H9 (cell line): ENCODE results near the gene MAOA. TPM values are rescaled to one million over a fixed set of nuclear protein-coding genes. Genes with fewer than 3 reads are reported as not detected.

Source experiments
- DNase-seq: peaks from one replicate; pipeline ENCODE4 v3.0.0-alpha.2; 2017
- H2AFZ ChIP-seq: one replicate; pipeline ENCODE4 v1.6.1; 2013; ENCODE audit warnings: mild to moderate bottlenecking, low read length, control low read depth, moderate library complexity
- H2AK5ac ChIP-seq: 2 replicates; pipeline ENCODE4 v1.6.1; 2013; ENCODE audit warnings: low read length, control low read depth, mixed read lengths; ENCODE audit not compliant: insufficient read length
- H2BK120ac ChIP-seq: one replicate; pipeline ENCODE4 v1.6.1; 2013; ENCODE audit warnings: low read depth, mild to moderate bottlenecking, low read length, control low read depth, inconsistent platforms; ENCODE audit not compliant: poor library complexity, severe bottlenecking
- H2BK12ac ChIP-seq: 2 replicates; pipeline ENCODE4 v1.6.1; 2013; ENCODE audit warnings: low read length, control low read depth, mixed read lengths, low read depth; ENCODE audit not compliant: insufficient read length
- H2BK15ac ChIP-seq: 2 replicates; pipeline ENCODE4 v1.6.1; 2013; ENCODE audit warnings: low read depth, low read length, control low read depth
- H2BK20ac ChIP-seq: one replicate; pipeline ENCODE4 v1.6.1; 2013; ENCODE audit warnings: low read depth, mild to moderate bottlenecking, low read length, control low read depth, inconsistent platforms; ENCODE audit not compliant: poor library complexity, severe bottlenecking
- H2BK5ac ChIP-seq: 2 replicates; pipeline ENCODE4 v1.6.1; 2013; ENCODE audit warnings: low read length, control low read depth, mixed read lengths; ENCODE audit not compliant: insufficient read length
- H3K14ac ChIP-seq: 2 replicates; pipeline ENCODE4 v1.6.1; 2013; ENCODE audit warnings: low read length, control low read depth; ENCODE audit not compliant: insufficient read depth
- H3K18ac ChIP-seq: 2 replicates; pipeline ENCODE4 v1.6.1; 2013; ENCODE audit warnings: low read depth, mild to moderate bottlenecking, mixed read lengths, low read length, control low read depth; ENCODE audit not compliant: insufficient read length
- H3K23ac ChIP-seq: 2 replicates; pipeline ENCODE4 v1.6.1; 2013; ENCODE audit warnings: low read length, control low read depth, mixed read lengths, low read depth; ENCODE audit not compliant: insufficient read length
- H3K23me2 ChIP-seq: 2 replicates; pipeline ENCODE4 v1.6.1; 2013; ENCODE audit warnings: low read depth, mild to moderate bottlenecking, mixed read lengths, low read length, control low read depth; ENCODE audit not compliant: insufficient read length, poor library complexity, severe bottlenecking
- H3K27ac ChIP-seq: 2 replicates; pipeline ENCODE4 v1.5.1; 2013; ENCODE audit warnings: low read length, control low read depth, mixed read lengths, low read depth; ENCODE audit not compliant: insufficient read length
- H3K27me3 ChIP-seq: 2 replicates; pipeline ENCODE4 v1.6.1; 2013; ENCODE audit warnings: low read length, control low read depth, inconsistent platforms; ENCODE audit not compliant: insufficient read depth
- H3K4ac ChIP-seq: 2 replicates; pipeline ENCODE4 v1.6.1; 2013; ENCODE audit warnings: low read depth, mild to moderate bottlenecking, control low read depth, inconsistent platforms, low read length, moderate library complexity
- H3K4me1 ChIP-seq: 2 replicates; pipeline ENCODE4 v1.6.1; 2013; ENCODE audit warnings: low read length, control low read depth, inconsistent platforms; ENCODE audit not compliant: insufficient read depth
- H3K4me2 ChIP-seq: 2 replicates; pipeline ENCODE4 v1.6.1; 2013; ENCODE audit warnings: low read length, control low read depth, mixed read lengths; ENCODE audit not compliant: insufficient read length, insufficient read depth
- H3K56ac ChIP-seq: 2 replicates; pipeline ENCODE4 v1.6.1; 2013; ENCODE audit warnings: low read depth, mild to moderate bottlenecking, mixed read lengths, low read length, control low read depth; ENCODE audit not compliant: insufficient read length
- H3K79me1 ChIP-seq: 2 replicates; pipeline ENCODE4 v1.6.1; 2013; ENCODE audit warnings: low read depth, mild to moderate bottlenecking, moderate library complexity, low read length, control low read depth, inconsistent platforms; ENCODE audit not compliant: insufficient read depth, poor library complexity, severe bottlenecking
- H3K79me2 ChIP-seq: 2 replicates; pipeline ENCODE4 v1.6.1; 2013; ENCODE audit warnings: low read length, control low read depth, inconsistent platforms; ENCODE audit not compliant: insufficient read depth
- H3K9ac ChIP-seq: 2 replicates; pipeline ENCODE4 v1.6.1; 2013; ENCODE audit warnings: low read length, control low read depth, mixed read lengths; ENCODE audit not compliant: insufficient read length; ENCODE audit errors: extremely low read depth
- H3K9me3 ChIP-seq: one replicate; pipeline ENCODE4 v1.6.1; 2013; ENCODE audit warnings: low read depth, low read length, inconsistent platforms; ENCODE audit not compliant: control insufficient read depth
- H3T11ph ChIP-seq: one replicate; pipeline ENCODE4 v1.6.1; 2013; ENCODE audit warnings: mild to moderate bottlenecking, low read length, control low read depth, inconsistent platforms
- H4K20me1 ChIP-seq: one replicate; pipeline ENCODE4 v1.6.1; 2013; ENCODE audit not compliant: control insufficient read depth, insufficient read length, insufficient read depth
- H4K5ac ChIP-seq: 2 replicates; pipeline ENCODE4 v1.6.1; 2013; ENCODE audit warnings: low read depth, mild to moderate bottlenecking, mixed read lengths, low read length, control low read depth; ENCODE audit not compliant: insufficient read length
- H4K8ac ChIP-seq: replicated peaks from 2 replicates; pipeline ENCODE4 v1.6.1; 2013; ENCODE audit warnings: low read length, control low read depth, mixed read lengths, low read depth; ENCODE audit not compliant: insufficient read length
- H4K91ac ChIP-seq: 2 replicates; pipeline ENCODE4 v1.6.1; 2013; ENCODE audit warnings: low read depth, mild to moderate bottlenecking, moderate library complexity, mixed read lengths, low read length, control low read depth; ENCODE audit not compliant: insufficient read length
- H3K27ac Mint-ChIP-seq, 3 experiments: 2 replicates in 2 of 3; 3 replicates in 1 of 3; pipeline ENCODE4 v1.8.0; 2020 to 2021; ENCODE audit warnings: mixed read lengths in 3 of 3, mild to moderate bottlenecking in 1 of 3, moderate library complexity in 1 of 3
- H3K27me3 Mint-ChIP-seq: 2 replicates; pipeline ENCODE4 v1.8.0; 2021; ENCODE audit warnings: low read depth, mild to moderate bottlenecking, moderate library complexity, mixed read lengths
- H3K36me3 Mint-ChIP-seq, 3 experiments: 2 replicates in 2 of 3; 3 replicates in 1 of 3; pipeline ENCODE4 v1.8.0; 2020 to 2021; ENCODE audit warnings: low read depth in 3 of 3, mixed read lengths in 3 of 3; ENCODE audit not compliant: insufficient read depth in 1 of 3
- H3K4me1 Mint-ChIP-seq, 2 experiments: 2 replicates each; pipeline ENCODE4 v1.8.0; 2020; ENCODE audit warnings: mixed read lengths in 2 of 2
- H3K4me3 Mint-ChIP-seq, 2 experiments: 2 replicates in 1 of 2; 3 replicates in 1 of 2; pipeline ENCODE4 v1.8.0; 2020 to 2021; ENCODE audit warnings: mild to moderate bottlenecking in 2 of 2, mixed read lengths in 2 of 2, moderate library complexity in 1 of 2
- H3K9me3 Mint-ChIP-seq, 2 experiments: 2 replicates in 1 of 2; 3 replicates in 1 of 2; pipeline ENCODE4 v1.8.0; 2020; ENCODE audit warnings: mild to moderate bottlenecking in 2 of 2, mixed read lengths in 2 of 2, moderate library complexity in 1 of 2
- CTCF ChIP-seq: fragments of 200-600 bp; sonication (generic); conservative IDR thresholded peaks from 3 replicates; pipeline ENCODE4 v1.8.0; 2021; ENCODE audit warnings: antibody characterized with exemption, mild to moderate bottlenecking
- WGBS: extraction: QIAGEN DNeasy Blood & Tissue Kit; methylation state at CpG from one replicate; pipeline ENCODE4 v1.1.7; 2013; ENCODE audit warnings: missing lambda C conversion rate, low lambda C conversion rate, mixed read lengths; ENCODE audit not compliant: insufficient read length; ENCODE audit errors: extremely low coverage; 5-methylcytosine and 5-hydroxymethylcytosine counted together
- total RNA-seq: library from RNA; stranded (reverse); gene quantifications from 2 replicates; pipeline ENCODE4 v1.2.1, GENCODE V29; 2021

MAOA gene
- total RNA-seq, 1 experiment from 2014 or later, result 0.28 TPM

GRCh38 chrX:43718081-43718480 lies 62.0 kb downstream of the MAOA start:
- Histone ChIP-seq H3K79me1 (no peaks in the 10 kb centered on the region), H3K23ac (no peak overlapping the region), H3K18ac (no peak overlapping the region), H3K9ac (no peak overlapping the region), H4K91ac (no peak overlapping the region), H3K23me2 (no peaks in the 10 kb centered on the region), H3K4ac (no peak overlapping the region), H3K27me3 (no peaks in the 10 kb centered on the region), H2BK12ac (no peak overlapping the region), H3K4me2 (no peak overlapping the region), H4K20me1 (no peaks in the 10 kb centered on the region), H3K56ac (no peak overlapping the region), H3T11ph (no peak overlapping the region), H2BK15ac (no peak overlapping the region), H3K4me1 (no peaks in the 10 kb centered on the region; the same call in 1 of the 2 replicates), H3K14ac (no peak overlapping the region), H3K9me3 (no peaks in the 10 kb centered on the region), H4K8ac (no peak overlapping the region), H2BK5ac (no peak overlapping the region), H4K5ac (no peak overlapping the region), H2AFZ (no peak overlapping the region), H3K79me2 (no peaks in the 10 kb centered on the region), H3K27ac (no peak overlapping the region), H2AK5ac (no peak overlapping the region), H2BK20ac (no peak overlapping the region), H2BK120ac (no peak overlapping the region)
- no CpG with 5 or more reads among the region's 1 CpG for WGBS
- Mint-ChIP-seq H3K9me3 (peaks cover 11 to 14% of the 10 kb centered on the region in 2 experiments; a peak in 4 of 5 replicates), H3K4me3 (no peak overlapping the region), H3K27ac (no peak overlapping the region), H3K4me1 (no peaks in the 10 kb centered on the region), H3K36me3 (peaks cover 0 to 3% (median 3%) of the 10 kb centered on the region in 3 experiments; a peak in 3 of 7 replicates), H3K27me3 (peaks cover 2% of the 10 kb centered on the region; the same call in 1 of the 2 replicates)
- no peak for TF ChIP-seq CTCF
- no peak for DNase-seq
